Sigmoid colon (tissue), 3 donors: ENCODE measurements around the gene OR2B3.

Experiments used
- CTCF ChIP-seq, 4 experiments: fragments of 450-650 bp in 3 of 4; fragments of 200-600 bp in 1 of 4; IDR thresholded peaks; one replicate each; pipeline ENCODE4 v1.5.1; 2016 to 2019; ENCODE audit warnings: antibody characterized with exemption in 4 of 4, mild to moderate bottlenecking in 3 of 4, moderate library complexity in 2 of 4
- POLR2A ChIP-seq, 2 donors: fragments of 450-650 bp; IDR thresholded peaks; one replicate each; pipeline ENCODE4 v1.6.1; 2016; ENCODE audit warnings: antibody characterized with exemption in 2 of 2, mild to moderate bottlenecking in 2 of 2, moderate library complexity in 2 of 2

GRCh38 chr6:29112135-29112534 lies 25.0 kb upstream of the OR2B3 start:
- TF ChIP-seq CTCF (IDR thresholded peaks at IDR 0.05), result no peak
- TF ChIP-seq POLR2A (IDR thresholded peaks at IDR 0.05), result no peak
